Nephron progenitor cell (in vitro differentiated cells): Measurements from ENCODE around the gene APBB2.
"Not testable (repeated sequence)": the region's sequence is repeated elsewhere in the genome, so short reads cannot be mapped to it uniquely, and the experiment has no call there.

Experiments used
- DNase-seq: peaks from one replicate; pipeline ENCODE4 v3.0.0; 2021
- H3K27ac Mint-ChIP-seq: 2 replicates; pipeline ENCODE4 v1.8.0; 2021; ENCODE audit warnings: mild to moderate bottlenecking, moderate library complexity, mixed read lengths
- H3K27me3 Mint-ChIP-seq: 2 replicates; pipeline ENCODE4 v1.8.0; 2021; ENCODE audit warnings: mild to moderate bottlenecking, low read depth, mixed read lengths; ENCODE audit not compliant: poor library complexity
- H3K36me3 Mint-ChIP-seq: 2 replicates; pipeline ENCODE4 v1.8.0; 2021; ENCODE audit warnings: low read depth, mixed read lengths
- H3K4me1 Mint-ChIP-seq: 2 replicates; pipeline ENCODE4 v1.8.0; 2021; ENCODE audit warnings: mixed read lengths
- H3K4me3 Mint-ChIP-seq: 2 replicates; pipeline ENCODE4 v1.8.0; 2021; ENCODE audit warnings: mild to moderate bottlenecking, moderate library complexity, mixed read lengths
- H3K9me3 Mint-ChIP-seq: 2 replicates; pipeline ENCODE4 v1.8.0; 2021; ENCODE audit warnings: mild to moderate bottlenecking, moderate library complexity, mixed read lengths
- TF ChIP-seq, protein P1 (sequence below): fragments of 200-600 bp; sonication (generic); IDR thresholded peaks from 2 replicates; pipeline ENCODE4 v1.5.0; 2021; ENCODE audit warnings: antibody characterized with exemption

Gene APBB2

DNA sequence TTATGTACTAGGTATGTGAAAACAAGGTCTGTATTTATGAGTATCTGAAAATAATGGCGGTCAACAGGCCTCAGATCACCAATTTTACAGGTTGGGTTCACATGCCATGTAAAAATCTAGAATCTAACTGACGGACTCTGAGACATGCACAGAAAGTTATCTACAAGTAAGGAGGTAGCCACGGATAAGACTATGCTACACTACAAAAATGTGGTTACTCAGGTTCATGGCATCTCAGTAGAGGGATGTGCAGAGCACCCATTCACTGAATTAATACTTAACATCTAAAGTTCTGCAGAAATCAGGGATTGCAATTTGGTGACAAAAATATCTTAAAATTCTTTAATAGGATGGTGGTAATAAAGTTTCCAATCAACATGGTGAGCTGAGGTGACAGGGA is 155.9 kb downstream of the APBB2 start:
- Mint-ChIP-seq H3K4me1 (peaks cover 27% of the 10 kb centered on the region), H3K9me3 (peaks cover 17% of the 10 kb centered on the region), H3K27ac (peak overlapping the region; percentile 2), H3K4me3 (no peak overlapping the region), H3K36me3 (peaks cover 20% of the 10 kb centered on the region), H3K27me3 (peaks cover 6% of the 10 kb centered on the region)
- TF ChIP-seq, protein P1, sequence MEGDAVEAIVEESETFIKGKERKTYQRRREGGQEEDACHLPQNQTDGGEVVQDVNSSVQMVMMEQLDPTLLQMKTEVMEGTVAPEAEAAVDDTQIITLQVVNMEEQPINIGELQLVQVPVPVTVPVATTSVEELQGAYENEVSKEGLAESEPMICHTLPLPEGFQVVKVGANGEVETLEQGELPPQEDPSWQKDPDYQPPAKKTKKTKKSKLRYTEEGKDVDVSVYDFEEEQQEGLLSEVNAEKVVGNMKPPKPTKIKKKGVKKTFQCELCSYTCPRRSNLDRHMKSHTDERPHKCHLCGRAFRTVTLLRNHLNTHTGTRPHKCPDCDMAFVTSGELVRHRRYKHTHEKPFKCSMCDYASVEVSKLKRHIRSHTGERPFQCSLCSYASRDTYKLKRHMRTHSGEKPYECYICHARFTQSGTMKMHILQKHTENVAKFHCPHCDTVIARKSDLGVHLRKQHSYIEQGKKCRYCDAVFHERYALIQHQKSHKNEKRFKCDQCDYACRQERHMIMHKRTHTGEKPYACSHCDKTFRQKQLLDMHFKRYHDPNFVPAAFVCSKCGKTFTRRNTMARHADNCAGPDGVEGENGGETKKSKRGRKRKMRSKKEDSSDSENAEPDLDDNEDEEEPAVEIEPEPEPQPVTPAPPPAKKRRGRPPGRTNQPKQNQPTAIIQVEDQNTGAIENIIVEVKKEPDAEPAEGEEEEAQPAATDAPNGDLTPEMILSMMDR, result no peak
- no peak for DNase-seq

DNA sequence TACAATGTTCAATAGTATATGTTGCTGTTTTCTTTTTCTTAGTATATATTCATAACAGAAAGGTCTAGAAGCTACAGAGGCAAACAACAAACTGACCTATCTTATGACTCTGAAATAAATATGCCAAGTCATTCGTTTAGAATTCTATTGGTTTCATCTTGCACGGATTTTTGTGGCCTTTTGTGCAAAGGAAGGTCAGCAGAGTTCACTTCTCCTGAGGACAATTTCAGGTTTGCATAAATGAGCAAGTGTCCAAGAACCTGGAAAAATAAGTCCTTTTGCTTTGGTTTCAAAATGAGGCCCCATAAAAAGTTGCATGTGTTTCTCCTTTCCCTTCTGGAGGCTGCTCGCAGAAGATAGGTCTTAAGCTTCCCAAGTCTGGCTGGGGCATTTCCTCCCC is 156.9 kb downstream of the APBB2 start:
- no peak overlapping the region for H3K4me3 Mint-ChIP-seq
- TF ChIP-seq, protein P1, result no peak
- peaks cover 23% of the 10 kb centered on the region for H3K4me1 Mint-ChIP-seq
- H3K27ac Mint-ChIP-seq, result peak overlapping the region; percentile 49
- peaks cover 6% of the 10 kb centered on the region for H3K27me3 Mint-ChIP-seq
- peaks cover 20% of the 10 kb centered on the region for H3K36me3 Mint-ChIP-seq
- no peak for DNase-seq
- H3K9me3 Mint-ChIP-seq, result peaks cover 17% of the 10 kb centered on the region

DNA sequence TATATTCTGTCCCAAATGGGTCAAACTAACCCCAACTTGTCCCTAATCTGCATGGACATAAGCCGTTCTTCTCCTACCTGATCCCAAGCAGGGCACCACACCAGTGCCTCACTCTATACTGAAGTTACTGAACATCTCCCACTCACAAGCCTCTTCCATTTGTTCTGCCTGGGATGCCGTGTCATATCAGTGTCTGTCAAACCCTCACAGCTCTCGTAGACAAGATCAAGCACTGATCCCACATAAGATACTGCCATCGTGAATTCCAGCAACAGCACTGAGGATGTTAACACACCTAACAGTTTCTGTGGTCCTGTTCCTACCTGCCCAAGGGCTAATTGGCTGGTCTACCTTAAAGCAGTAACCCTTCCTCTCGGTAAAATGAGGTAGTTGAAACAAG is 162.1 kb downstream of the APBB2 start:
- no peak overlapping the region for H3K27ac Mint-ChIP-seq

DNA sequence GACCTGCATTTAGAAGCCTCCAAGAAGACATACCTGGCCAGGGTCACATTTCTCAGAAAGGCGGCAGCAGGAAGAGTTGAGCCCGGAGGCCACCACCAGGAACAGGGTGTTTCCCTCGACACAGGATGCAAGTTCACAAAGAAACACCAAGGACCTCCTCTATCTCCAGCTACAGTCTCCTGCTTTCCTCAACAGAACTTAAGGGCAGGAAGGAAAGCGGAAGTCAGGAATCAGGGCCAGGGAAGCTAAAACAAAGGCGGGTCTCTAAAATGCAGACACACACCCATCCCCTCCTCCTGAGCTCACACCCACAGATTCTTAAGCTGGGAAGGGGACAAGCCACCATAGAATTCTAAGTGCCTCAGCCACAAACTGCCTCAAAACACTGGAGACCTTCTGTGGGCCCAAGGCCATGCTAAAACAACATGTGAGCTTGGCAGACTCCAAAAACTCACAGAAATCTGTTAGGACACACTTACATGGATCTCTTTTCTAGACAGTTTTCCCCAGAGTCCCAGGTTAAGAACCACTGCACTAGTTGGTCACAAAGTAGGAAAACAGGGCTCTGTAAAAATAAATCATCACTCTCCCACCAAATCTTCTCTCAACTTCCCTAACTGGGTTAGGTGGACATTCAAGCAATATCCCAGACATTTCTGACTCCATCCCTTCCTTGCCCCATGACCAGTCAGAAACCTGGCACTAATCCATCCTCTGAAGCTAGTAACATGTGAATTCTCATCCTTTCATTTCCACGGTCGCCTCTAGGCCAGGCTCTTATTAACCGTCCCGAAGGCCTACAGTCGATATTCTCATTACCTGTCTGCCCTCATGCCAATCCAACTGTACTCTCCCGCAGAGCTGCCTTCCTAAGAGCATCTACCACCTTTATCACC is 163.2 kb downstream of the APBB2 start:
- TF ChIP-seq, protein P1, result no peak
- Mint-ChIP-seq H3K27ac (no peak overlapping the region), H3K4me3 (no peak overlapping the region), H3K9me3 (peaks cover 23% of the 10 kb centered on the region), H3K4me1 (no peaks in the 10 kb centered on the region), H3K27me3 (peaks cover 7% of the 10 kb centered on the region), H3K36me3 (peaks cover 7% of the 10 kb centered on the region)
- no peak for DNase-seq

More for the DNA sequence above, 162.1 kb downstream of the APBB2 start:
- H3K27me3 Mint-ChIP-seq, result peaks cover 7% of the 10 kb centered on the region
- no peak overlapping the region for H3K4me3 Mint-ChIP-seq
- H3K4me1 Mint-ChIP-seq, result no peaks in the 10 kb centered on the region
- peaks cover 18% of the 10 kb centered on the region for H3K9me3 Mint-ChIP-seq
- TF ChIP-seq, protein P1, result no peak
- peaks cover 7% of the 10 kb centered on the region for H3K36me3 Mint-ChIP-seq
- no peak for DNase-seq

DNA sequence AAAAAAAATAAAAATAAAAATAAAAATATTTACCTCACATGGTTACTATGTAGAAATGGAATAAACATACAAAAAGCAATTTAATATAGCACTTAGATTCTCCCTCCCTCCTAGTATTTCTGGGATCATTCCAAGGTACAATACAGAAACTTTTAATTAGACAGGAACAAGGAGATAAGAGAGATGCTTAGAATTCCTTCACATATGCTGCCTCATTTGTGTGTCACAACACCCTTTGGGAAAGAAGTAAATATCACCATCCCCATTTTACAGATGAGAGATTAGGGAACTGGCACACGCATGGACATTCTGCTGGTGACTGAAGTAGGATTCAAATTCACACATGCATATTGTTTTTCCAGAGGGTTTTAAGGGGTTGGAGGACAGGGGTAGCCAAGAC is 164.2 kb downstream of the APBB2 start:
- no peak for DNase-seq
- Mint-ChIP-seq H3K4me3 (no peak overlapping the region), H3K4me1 (no peaks in the 10 kb centered on the region), H3K27ac (no peak overlapping the region), H3K9me3 (peaks cover 32% of the 10 kb centered on the region), H3K36me3 (peaks cover 12% of the 10 kb centered on the region), H3K27me3 (peaks cover 7% of the 10 kb centered on the region)
- TF ChIP-seq, protein P1, result no peak

DNA sequence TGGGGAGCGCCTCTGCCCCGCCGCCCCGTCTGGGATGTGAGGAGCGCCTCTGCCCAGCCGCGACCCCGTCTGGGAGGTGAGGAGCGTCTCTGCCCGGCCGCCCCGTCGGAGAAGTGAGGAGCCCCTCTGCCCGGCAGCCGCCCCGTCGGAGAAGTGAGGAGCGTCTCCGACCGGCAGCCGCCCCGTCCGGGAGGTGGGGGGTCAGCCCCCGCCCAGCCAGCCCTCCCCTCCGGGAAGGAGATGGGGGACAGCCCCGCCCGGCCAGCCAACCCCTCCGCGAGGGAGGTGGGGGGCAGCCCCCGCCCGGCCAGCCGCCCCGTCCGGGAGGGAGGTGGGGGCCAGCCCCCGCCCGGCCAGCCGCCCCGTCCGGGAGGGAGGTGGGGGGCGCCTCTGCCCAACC is 165.2 kb downstream of the APBB2 start:
- not testable (repeated sequence) for H3K27ac Mint-ChIP-seq, H3K4me1 Mint-ChIP-seq, DNase-seq, H3K4me3 Mint-ChIP-seq, H3K27me3 Mint-ChIP-seq
- peaks cover 41% of the 10 kb centered on the region for H3K9me3 Mint-ChIP-seq
- H3K36me3 Mint-ChIP-seq, result peaks cover 21% of the 10 kb centered on the region
